H54 (cell line): Measurements from ENCODE around the gene MDFI.

ENCODE experiments used
- DNase-seq: peaks from one replicate; pipeline ENCODE4 v3.0.0; 2011; ENCODE audit warnings: low spot score, mixed read lengths; ENCODE audit not compliant: insufficient read length
- FAIRE-seq: peaks from 3 replicates; lab custom pipeline; 2011; peaks lifted over from hg19 to GRCh38; lab: Jason Lieb, UNC
- POLR2A ChIP-seq: IDR thresholded peaks from 2 replicates; pipeline ENCODE4 v1.6.1; 2011; ENCODE audit warnings: low read depth, mild to moderate bottlenecking, low read length

Gene MDFI

GRCh38 chr6:41682497-41683272 is 44.4 kb downstream of the MDFI start:
- no peak for FAIRE-seq
- TF ChIP-seq POLR2A = no peak
- no peak for DNase-seq

GRCh38 chr6:41683273-41683522 is 44.9 kb downstream of the MDFI start:
- FAIRE-seq = no peak

DNA sequence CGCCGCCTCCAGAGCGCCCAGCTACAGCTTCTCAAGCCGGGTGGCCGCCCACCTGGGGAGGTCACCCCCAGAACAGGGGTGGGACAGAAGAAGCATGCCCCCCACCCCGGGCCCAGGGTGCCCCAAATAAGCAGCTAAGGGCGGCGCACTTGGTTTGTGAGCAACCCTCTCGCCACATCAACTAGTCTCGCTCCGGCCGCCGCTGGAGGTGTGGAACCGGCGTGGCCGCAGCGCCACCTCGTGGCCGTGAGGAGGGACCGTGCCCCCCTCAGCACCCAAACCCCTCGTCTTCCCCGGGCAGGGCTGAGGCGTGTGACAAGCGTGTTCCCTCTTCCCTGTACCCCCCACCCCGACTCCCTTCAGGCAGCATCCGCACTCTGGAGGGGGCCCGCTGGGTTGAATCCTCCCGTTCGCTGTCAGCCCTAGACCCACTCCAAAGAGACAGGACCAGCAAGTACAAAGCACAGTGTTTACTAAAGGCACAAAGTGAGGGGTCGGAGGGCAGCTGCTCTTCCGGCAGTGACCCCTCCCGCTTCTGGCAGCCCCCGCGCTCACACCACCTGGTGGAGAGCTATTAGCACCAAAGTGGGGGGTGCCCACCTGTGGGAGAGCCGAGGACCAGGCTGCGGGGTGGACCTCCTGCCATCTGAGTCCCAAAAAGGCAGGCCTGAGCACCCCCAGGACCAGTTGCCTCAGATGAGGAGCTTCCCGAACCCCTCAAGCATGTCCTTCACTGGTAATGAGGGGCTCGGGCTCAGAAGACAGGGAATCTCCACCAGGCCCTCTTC is 45.4 kb downstream of the MDFI start:
- no peak for TF ChIP-seq POLR2A
- peak; percentile 56 for DNase-seq
- FAIRE-seq = no peak

More at GRCh38 chr6:41683273-41683522, 44.9 kb downstream of the MDFI start:
- no peak for TF ChIP-seq POLR2A
- DNase-seq = no peak

DNA sequence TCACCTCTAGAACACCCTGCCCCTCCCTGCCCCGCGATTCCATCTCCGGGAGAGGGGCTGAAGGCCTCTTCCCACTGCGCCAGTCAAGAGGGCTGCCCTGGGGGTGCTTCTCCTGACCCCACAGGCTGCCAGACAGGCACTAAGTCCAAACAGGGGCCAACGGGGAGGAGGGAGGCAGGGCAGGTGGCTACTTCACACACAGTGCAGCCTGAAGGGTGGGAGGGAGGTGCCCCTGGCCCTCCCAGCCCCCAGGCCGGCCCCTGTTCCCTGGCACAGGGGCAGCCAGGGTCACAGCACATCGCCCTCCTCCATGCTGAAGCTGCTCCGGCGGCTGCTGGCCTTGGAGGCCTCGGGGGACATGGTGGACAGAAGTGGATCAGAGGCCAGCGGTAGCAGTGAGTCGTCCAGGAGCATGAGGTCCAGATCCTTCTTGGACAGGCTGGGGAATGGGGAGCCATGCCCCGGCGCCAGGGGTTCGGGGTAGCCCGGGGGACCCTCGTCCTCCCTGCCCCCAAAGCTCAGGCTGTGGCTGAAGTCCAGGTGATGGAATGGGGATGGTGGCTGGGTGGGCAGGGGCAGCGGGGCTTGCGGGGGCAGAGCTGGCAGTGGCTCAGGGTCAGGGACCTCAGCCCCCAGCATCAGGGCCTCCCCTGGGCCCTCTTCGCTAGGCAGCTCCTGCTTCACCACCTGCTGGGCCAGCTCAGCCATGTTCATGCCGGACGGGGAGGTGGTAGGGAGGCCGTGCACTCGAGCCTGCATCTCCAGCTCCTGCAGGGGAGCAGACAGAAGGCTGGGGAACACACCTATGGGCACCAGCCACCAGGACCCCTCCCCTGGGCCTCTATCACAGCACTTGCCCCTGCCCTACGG is 46.3 kb downstream of the MDFI start:
- no peak for TF ChIP-seq POLR2A
- no peak for FAIRE-seq

DNA sequence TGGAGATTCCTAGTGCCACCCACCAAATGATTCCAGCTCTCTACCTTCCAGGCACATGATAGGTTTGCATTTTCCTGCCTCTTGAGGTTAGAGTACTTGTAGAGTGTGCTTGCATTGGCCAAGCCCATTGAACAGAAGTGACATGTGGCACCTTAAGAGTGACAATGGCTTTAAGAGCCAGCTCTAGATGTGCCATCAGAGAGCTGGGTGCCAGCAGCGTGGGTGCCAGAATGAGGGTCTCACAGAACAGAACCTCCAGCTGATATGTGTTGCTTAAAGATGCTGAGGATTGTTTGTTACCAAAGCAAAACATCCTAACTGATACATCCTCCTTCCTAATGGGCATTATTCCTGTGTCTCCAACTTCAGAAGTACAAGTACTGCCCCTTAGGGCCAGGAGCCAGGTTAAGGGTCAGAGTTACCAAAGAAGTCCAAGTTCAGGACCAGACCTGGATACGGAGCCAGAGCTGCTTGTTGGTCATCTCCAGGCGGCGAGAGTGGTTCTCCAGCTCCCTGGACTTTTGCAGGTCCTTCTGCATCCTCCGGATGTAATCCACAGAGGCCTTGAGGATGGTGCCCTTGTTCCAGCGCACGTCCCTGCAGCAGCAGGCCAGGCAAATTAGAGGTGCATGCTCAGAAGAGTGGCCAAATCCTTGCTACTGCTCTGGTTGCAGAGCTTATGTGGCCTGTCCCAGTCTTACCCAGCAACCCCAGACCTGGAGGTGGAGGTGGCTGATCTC is 47.5 kb downstream of the MDFI start:
- FAIRE-seq = no peak
- no peak for DNase-seq
- no peak for TF ChIP-seq POLR2A

More for the DNA sequence above, 46.3 kb downstream of the MDFI start:
- DNase-seq = no peak

DNA sequence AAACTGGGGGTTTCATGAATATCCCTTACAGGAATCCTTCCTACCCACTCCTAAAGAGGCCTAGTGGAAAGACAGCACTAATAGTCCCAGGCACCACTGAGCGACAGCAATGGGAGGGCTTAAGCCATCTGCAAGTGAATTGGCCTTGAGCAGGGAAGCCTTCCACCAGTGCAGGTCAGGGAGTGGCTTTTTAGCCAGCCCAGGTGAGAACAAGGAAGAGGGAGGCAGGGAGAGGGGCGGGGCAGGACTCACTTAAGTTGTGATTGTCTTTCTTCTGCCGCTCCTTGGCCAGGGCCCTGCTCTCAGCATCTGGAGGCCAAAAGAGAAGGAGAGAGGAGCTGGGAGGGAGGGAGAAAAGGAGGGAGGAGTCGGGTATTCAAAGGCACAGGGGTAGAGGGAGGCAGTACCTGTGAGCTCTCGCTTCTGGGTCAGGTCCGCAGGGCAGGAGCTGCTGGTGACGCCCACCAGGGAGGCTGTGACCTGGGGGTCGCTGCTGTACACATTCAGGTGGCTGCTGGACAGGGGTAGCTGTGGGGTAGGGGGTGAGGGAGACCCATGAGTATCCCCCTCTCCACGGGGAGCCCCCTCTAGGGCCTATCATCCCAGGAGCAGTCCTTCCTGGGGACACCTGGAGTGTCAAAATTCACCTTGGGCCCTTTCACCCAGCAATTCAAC is 49.4 kb downstream of the MDFI start:
- no peak for FAIRE-seq
- no peak for DNase-seq
- TF ChIP-seq POLR2A = no peak

GRCh38 chr6:41688256-41688965 is 50.1 kb downstream of the MDFI start:
- DNase-seq (no peak), FAIRE-seq (no peak)
- no peak for TF ChIP-seq POLR2A

DNA sequence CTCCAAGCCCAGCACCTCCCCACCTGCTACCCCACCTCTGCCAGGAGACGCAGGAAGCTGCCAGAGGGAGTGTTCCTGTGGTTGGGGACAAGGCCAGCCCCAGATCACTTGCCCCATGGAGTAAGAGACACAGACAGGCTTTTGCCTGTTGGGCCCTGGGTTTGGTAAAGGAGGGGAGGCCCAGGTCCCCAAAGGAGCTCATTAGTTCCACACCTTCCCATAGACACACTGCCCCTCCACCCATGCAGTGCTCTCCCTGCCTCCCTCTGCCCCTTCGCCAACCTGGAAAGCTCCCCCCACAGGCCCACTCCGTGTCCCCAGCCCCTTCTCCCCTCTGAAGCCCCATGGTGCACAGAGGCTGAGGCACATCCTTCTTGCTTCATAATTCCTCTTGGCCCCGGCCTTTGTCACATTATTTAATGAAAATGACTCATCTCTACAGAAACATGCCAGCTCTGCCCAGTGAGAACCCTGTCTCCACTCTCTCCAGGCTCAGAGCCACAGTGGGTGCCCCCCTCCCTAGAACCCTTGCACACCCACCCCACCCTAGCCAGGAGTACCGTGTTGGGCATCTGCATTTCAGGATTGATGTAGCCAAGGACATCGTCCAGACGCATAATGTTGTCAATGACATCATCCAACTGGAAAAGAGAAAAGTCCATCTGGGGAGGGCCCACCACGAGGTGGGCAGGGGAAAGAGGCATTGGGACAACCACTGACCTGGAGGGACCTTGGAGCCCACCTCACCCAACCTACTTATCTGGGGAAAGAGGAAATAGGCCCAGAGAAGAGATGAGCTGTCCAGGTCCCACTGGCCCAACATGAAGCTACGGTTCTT is 51.1 kb downstream of the MDFI start:
- FAIRE-seq (no peak), DNase-seq (no peak)
- no peak for TF ChIP-seq POLR2A

GRCh38 chr6:41690541-41691330 is 52.5 kb downstream of the MDFI start:
- DNase-seq (no peak), FAIRE-seq (no peak)
- TF ChIP-seq POLR2A = no peak

DNA sequence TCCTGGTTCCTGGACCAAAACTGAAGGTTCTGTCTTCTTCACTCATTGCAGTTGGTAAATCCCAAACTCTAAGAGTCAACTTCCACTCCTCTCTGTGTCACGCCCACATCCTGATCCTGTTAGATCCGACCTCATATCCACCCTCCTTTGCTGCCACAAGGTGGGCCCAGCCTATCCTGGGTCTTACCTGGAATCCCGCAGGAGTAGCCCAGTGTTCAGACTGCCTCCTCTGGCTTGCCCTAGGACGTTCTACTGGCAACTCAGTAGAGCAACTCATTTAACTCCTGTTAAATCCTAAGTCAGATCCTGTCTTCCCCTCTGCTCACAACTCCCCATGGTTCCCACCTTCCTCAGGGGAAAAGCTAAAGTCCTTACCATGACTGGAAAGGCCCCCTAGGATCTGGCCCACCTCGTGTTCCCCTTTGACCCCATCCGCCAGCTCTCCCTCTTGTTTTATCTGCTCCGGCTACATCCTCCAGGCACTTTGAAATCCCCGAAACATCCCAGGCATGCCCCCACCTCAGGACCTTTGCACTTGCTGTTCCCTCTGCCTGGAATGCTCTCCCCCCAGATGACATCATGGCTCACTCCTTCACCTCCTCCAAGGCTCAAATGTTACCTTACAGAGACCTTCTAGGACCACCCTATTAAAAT is 53.3 kb downstream of the MDFI start:
- TF ChIP-seq POLR2A = no peak
- FAIRE-seq (no peak), DNase-seq (no peak)

DNA sequence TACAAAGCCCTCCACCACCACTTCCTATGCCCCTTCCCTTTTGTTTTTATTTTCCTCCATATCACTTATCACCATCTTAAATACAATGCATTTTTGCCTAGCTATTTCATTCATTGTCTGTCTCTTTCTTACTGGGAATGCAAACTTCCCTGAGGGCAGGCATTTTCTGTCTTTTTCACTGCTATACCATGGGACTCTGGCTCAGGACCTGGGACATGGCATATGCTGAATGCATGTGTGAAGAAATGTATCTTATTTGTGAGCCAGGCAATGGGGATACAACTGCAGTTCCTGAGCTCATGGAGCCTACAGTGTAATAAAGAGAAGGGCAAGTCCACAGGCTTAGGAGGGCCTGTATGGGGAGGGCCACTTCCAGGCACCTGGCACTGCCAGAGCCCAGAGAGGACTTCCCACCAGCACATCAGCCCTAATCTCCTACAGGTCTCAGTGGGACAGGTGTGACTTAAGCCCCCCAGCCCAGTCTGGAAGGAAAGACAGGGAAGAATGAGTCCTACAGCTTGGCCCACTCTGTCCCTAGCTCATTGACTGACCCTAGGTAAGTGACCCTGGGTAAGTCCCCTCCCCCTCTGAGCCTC is 53.9 kb downstream of the MDFI start:
- TF ChIP-seq POLR2A = no peak
- no peak for DNase-seq
- no peak for FAIRE-seq
